GM23338 (cell line): ENCODE results near the gene ANO4. TPM values are rescaled to one million over a fixed set of nuclear protein-coding genes. Genes with fewer than 3 reads are reported as not detected.
"Not testable (repeated sequence)": the region's sequence is repeated elsewhere in the genome, so short reads cannot be mapped to it uniquely, and the experiment has no call there.

ENCODE experiments used
- ATAC-seq: fragments of 200-7000 bp; cut with Tn5 transposase; 3 replicates; pipeline ENCODE4 v1.9.1; 2020
- DNase-seq: peaks from one replicate; pipeline ENCODE4 v3.0.0-alpha.2; 2015; ENCODE audit warnings: low spot score
- H2AFZ ChIP-seq: fragments of 200-600 bp; sonication (generic); 2 replicates; pipeline ENCODE4 v1.8.0; 2016; ENCODE audit warnings: antibody characterized with exemption, mild to moderate bottlenecking, moderate library complexity
- H3F3A ChIP-seq: fragments of 200-600 bp; sonication (generic); replicated peaks from 2 replicates; pipeline ENCODE4 v1.8.0; 2017; ENCODE audit warnings: antibody characterized with exemption, mixed run types, low read depth
- H3K27ac ChIP-seq: fragments of 200-600 bp; sonication (generic); 2 replicates; pipeline ENCODE4 v1.6.1; 2016; ENCODE audit warnings: low read depth
- H3K27me3 ChIP-seq: fragments of 200-600 bp; sonication (generic); 2 replicates; pipeline ENCODE4 v1.8.0; 2016; ENCODE audit warnings: mild to moderate bottlenecking, mixed run types, moderate library complexity; ENCODE audit not compliant: insufficient read depth
- H3K36me3 ChIP-seq: fragments of 200-600 bp; sonication (generic); 2 replicates; pipeline ENCODE4 v1.8.0; 2016; ENCODE audit warnings: mild to moderate bottlenecking; ENCODE audit not compliant: insufficient read depth
- H3K4me1 ChIP-seq: fragments of 200-600 bp; sonication (generic); 2 replicates; pipeline ENCODE4 v1.8.0; 2016; ENCODE audit warnings: mild to moderate bottlenecking, moderate library complexity; ENCODE audit not compliant: insufficient read depth
- H3K4me2 ChIP-seq: fragments of 200-600 bp; sonication (generic); 2 replicates; pipeline ENCODE4 v1.7.1; 2017; ENCODE audit warnings: mixed run types
- H3K4me3 ChIP-seq: fragments of 200-600 bp; sonication (generic); 2 replicates; pipeline ENCODE4 v1.6.1; 2016; ENCODE audit warnings: mixed run types
- H3K79me2 ChIP-seq: fragments of 200-600 bp; sonication (generic); replicated peaks from 2 replicates; pipeline ENCODE4 v1.8.0; 2017; ENCODE audit warnings: mild to moderate bottlenecking; ENCODE audit not compliant: insufficient read depth
- H3K9me2 ChIP-seq: fragments of 200-600 bp; sonication (generic); 2 replicates; pipeline ENCODE4 v1.8.0; 2017; ENCODE audit not compliant: insufficient read depth
- H4K20me1 ChIP-seq: fragments of 200-600 bp; sonication (generic); replicated peaks from 2 replicates; pipeline ENCODE4 v1.8.0; 2017; ENCODE audit warnings: mild to moderate bottlenecking; ENCODE audit not compliant: insufficient read depth
- H3K27ac Mint-ChIP-seq: 2 replicates; pipeline ENCODE4 v1.8.0; 2020; ENCODE audit warnings: inconsistent platforms, mild to moderate bottlenecking, moderate library complexity, mixed read lengths
- H3K27me3 Mint-ChIP-seq: 3 replicates; pipeline ENCODE4 v1.8.0; 2022; ENCODE audit warnings: low read depth, mild to moderate bottlenecking, moderate library complexity, mixed read lengths, inconsistent platforms; ENCODE audit not compliant: insufficient read depth, poor library complexity
- H3K36me3 Mint-ChIP-seq: 3 replicates; pipeline ENCODE4 v1.8.0; 2021; ENCODE audit warnings: low read depth, mild to moderate bottlenecking, inconsistent platforms, moderate library complexity, mixed read lengths
- H3K4me1 Mint-ChIP-seq: 3 replicates; pipeline ENCODE4 v1.8.0; 2020; ENCODE audit warnings: mild to moderate bottlenecking, inconsistent platforms, mixed read lengths
- H3K4me3 Mint-ChIP-seq: 3 replicates; pipeline ENCODE4 v1.8.0; 2021; ENCODE audit warnings: moderate library complexity, mild to moderate bottlenecking, inconsistent platforms, mixed read lengths
- H3K9me3 Mint-ChIP-seq: 3 replicates; pipeline ENCODE4 v1.8.0; 2020; ENCODE audit warnings: moderate library complexity, mild to moderate bottlenecking, inconsistent platforms, mixed read lengths
- ETS1 ChIP-seq: IDR thresholded peaks from 2 replicates; pipeline ENCODE4 v1.6.1; 2016; ENCODE audit warnings: antibody characterized with exemption
- EZH2 ChIP-seq: fragments of 200-600 bp; sonication (generic); IDR thresholded peaks from one replicate; pipeline ENCODE4 v1.8.0; 2017; ENCODE audit warnings: antibody characterized with exemption, mild to moderate bottlenecking, low read depth; ENCODE audit not compliant: unreplicated experiment
- EZH2phosphoT487 ChIP-seq: fragments of 200-600 bp; sonication (generic); IDR thresholded peaks from one replicate; pipeline ENCODE4 v1.8.1; 2018; ENCODE audit warnings: antibody characterized with exemption; ENCODE audit not compliant: unreplicated experiment
- JUNB ChIP-seq: IDR thresholded peaks from one replicate; pipeline ENCODE4 v1.6.1; 2016; ENCODE audit warnings: antibody characterized with exemption; ENCODE audit not compliant: unreplicated experiment
- NANOG ChIP-seq: IDR thresholded peaks from 2 replicates; pipeline ENCODE4 v1.6.1; 2016; ENCODE audit warnings: antibody characterized with exemption, borderline replicate concordance
- POLR2AphosphoS5 ChIP-seq: IDR thresholded peaks from 2 replicates; pipeline ENCODE4 v1.6.1; 2016; ENCODE audit warnings: antibody characterized with exemption, low read depth
- REST ChIP-seq: IDR thresholded peaks from one replicate; pipeline ENCODE4 v1.6.1; 2018; ENCODE audit warnings: antibody characterized with exemption; ENCODE audit not compliant: unreplicated experiment
- STAT1 ChIP-seq: IDR thresholded peaks from one replicate; pipeline ENCODE4 v1.6.1; 2016; ENCODE audit warnings: antibody characterized with exemption; ENCODE audit not compliant: unreplicated experiment
- ZNF114 ChIP-seq: fragments of 250-450 bp; sonication (Bioruptor Pico); IDR thresholded peaks from 2 replicates; pipeline ENCODE4 v1.5.0; 2020; ENCODE audit warnings: mild to moderate bottlenecking, moderate library complexity
- ZNF331 ChIP-seq: fragments of 250-450 bp; sonication (Bioruptor Pico); IDR thresholded peaks from 2 replicates; pipeline ENCODE4 v1.5.0; 2020; ENCODE audit warnings: low read depth, mild to moderate bottlenecking, moderate library complexity
- ZNF462 ChIP-seq: fragments of 250-450 bp; sonication (Bioruptor Pico); IDR thresholded peaks from 2 replicates; pipeline ENCODE4 v1.5.0; 2020; ENCODE audit warnings: mild to moderate bottlenecking, moderate library complexity
- polyA plus RNA-seq: library from polyadenylated mRNA; unstranded; fragments of >200 nt; fragmentation: Nextera tagmentation; extraction: Ambion mirVana; gene quantifications from 2 replicates; pipeline ENCODE4 v1.2.1, GENCODE V29; 2016
- total RNA-seq: library from RNA; depleted of rRNA; stranded (reverse); fragments of >200 nt; shearing (Covaris generic); gene quantifications from 2 replicates; pipeline ENCODE4 v1.2.3, GENCODE V29; 2014

ANO4 gene
- total and polyA plus RNA-seq, 2 experiments from 2014 or later, result 1.7 to 8.7 TPM

GRCh38 chr12:100933531-100933930 lies 139.0 kb downstream of the ANO4 start:
- not testable (repeated sequence) for H4K20me1 ChIP-seq, H3K4me1 ChIP-seq, H3K36me3 Mint-ChIP-seq, H2AFZ ChIP-seq, DNase-seq, H3K27me3 Mint-ChIP-seq, H3K4me3 Mint-ChIP-seq, H3K4me2 ChIP-seq, H3K27me3 ChIP-seq, ATAC-seq, H3K9me3 Mint-ChIP-seq, H3K4me3 ChIP-seq, H3K27ac Mint-ChIP-seq, H3K79me2 ChIP-seq, H3K9me2 ChIP-seq, H3K36me3 ChIP-seq, H3K27ac ChIP-seq, H3F3A ChIP-seq
- H3K4me1 Mint-ChIP-seq, result peaks cover 11% of the 10 kb centered on the region

GRCh38 chr12:100935929-100936328 lies 141.4 kb downstream of the ANO4 start:
- Histone ChIP-seq H4K20me1 (no peaks in the 10 kb centered on the region), H3K27me3 (no peaks in the 10 kb centered on the region), H2AFZ (no peak overlapping the region), H3K27ac (no peak overlapping the region), H3F3A (no peaks in the 10 kb centered on the region), H3K9me2 (no peaks in the 10 kb centered on the region), H3K79me2 (no peaks in the 10 kb centered on the region), H3K4me2 (no peak overlapping the region), H3K36me3 (no peaks in the 10 kb centered on the region), H3K4me1 (no peaks in the 10 kb centered on the region), H3K4me3 (no peak overlapping the region)
- TF ChIP-seq EZH2phosphoT487 (no peak), ZNF114 (no peak), STAT1 (no peak), ETS1 (no peak), JUNB (no peak), REST (no peak), ZNF462 (CRISPR knock-in tag) (no peak), NANOG (no peak), POLR2AphosphoS5 (no peak), ZNF331 (no peak), EZH2 (no peak)
- peaks cover 4% of the 10 kb centered on the region for H3K27me3 Mint-ChIP-seq
- peaks cover 11% of the 10 kb centered on the region for H3K4me1 Mint-ChIP-seq
- H3K36me3 Mint-ChIP-seq, result no peaks in the 10 kb centered on the region
- no peak overlapping the region for H3K27ac Mint-ChIP-seq
- no peak overlapping the region for H3K4me3 Mint-ChIP-seq
- no peak for ATAC-seq
- H3K9me3 Mint-ChIP-seq, result no peaks in the 10 kb centered on the region
- DNase-seq, result no peak
